SKM-1 treated with dmso at 0.1 percent for 144 hours (cell line): ENCODE results near the gene ZNF512B.
"Not testable (repeated sequence)": the region's sequence is repeated elsewhere in the genome, so short reads cannot be mapped to it uniquely, and the experiment has no call there.

ENCODE experiments used
- DNase-seq: peaks from one replicate; lab custom pipeline; 2025; ENCODE audit not compliant: unreplicated experiment; lab: John Stamatoyannopoulos, UW

The ZNF512B gene

GRCh38 chr20:63969838-63970713 is at the start of gene ZNF512B:
TSS of gene ZNF512B (minus strand) at chr20:63969930. CDS start at chr20:63967950, 1,980 bp downstream.
- peak; percentile 26 for DNase-seq

- no peak for DNase-seq
Measured at GRCh38 chr20:64015635-64016034, 45.9 kb upstream of the ZNF512B start.

GRCh38 chr20:64012385-64013154 is 42.8 kb upstream of the ZNF512B start:
- DNase-seq, result not testable (repeated sequence)

- DNase-seq, result no peak
Measured at GRCh38 chr20:64011366-64011779, 41.6 kb upstream of the ZNF512B start.

GRCh38 chr20:64010711-64011237 is 41.0 kb upstream of the ZNF512B start:
- no peak for DNase-seq

- no peak for DNase-seq
Measured at GRCh38 chr20:64009811-64010387, 40.2 kb upstream of the ZNF512B start.

GRCh38 chr20:64006902-64007301 is 37.2 kb upstream of the ZNF512B start:
- no peak for DNase-seq

- no peak for DNase-seq
Measured at GRCh38 chr20:64006490-64006889, 36.8 kb upstream of the ZNF512B start.

GRCh38 chr20:64005394-64005793 is 35.7 kb upstream of the ZNF512B start:
- no peak for DNase-seq

- DNase-seq, result no peak
Measured at GRCh38 chr20:64003960-64004725, 34.4 kb upstream of the ZNF512B start.

GRCh38 chr20:64001607-64002011 is 31.9 kb upstream of the ZNF512B start:
- DNase-seq, result no peak

- DNase-seq, result no peak
Measured at GRCh38 chr20:64000906-64001305, 31.2 kb upstream of the ZNF512B start.

GRCh38 chr20:63982937-63983336 is 13.2 kb upstream of the ZNF512B start:
- no peak for DNase-seq

GRCh38 chr20:63980806-63981728 is 11.3 kb upstream of the ZNF512B start, which contains the start of gene PRPF6:
TSS of gene PRPF6 (plus strand) at chr20:63981132. CDS start at chr20:63981246, 114 bp downstream.
- peak; percentile 97 for DNase-seq

- no peak for DNase-seq
Measured at GRCh38 chr20:63980317-63980805, 10.6 kb upstream of the ZNF512B start.

GRCh38 chr20:63979557-63980316 is 10.0 kb upstream of the ZNF512B start, which contains the start of gene SAMD10:
TSS of gene SAMD10 (minus strand) at chr20:63979642. CDS start at chr20:63979467, 175 bp downstream.
- no peak for DNase-seq

GRCh38 chr20:63979229-63979556 is 9.5 kb upstream of the ZNF512B start:
- no peak for DNase-seq
